ENCODE data around the gene PRICKLE2.

PRICKLE2 gene

GRCh38 chr3:64053117-64053516 lies 172.1 kb downstream of the PRICKLE2 start:
- no peak for TF ChIP-seq FOXP2 (optimal IDR thresholded peaks at IDR 0.05; ENCODE audit: borderline replicate concordance, extremely low read depth, extremely low read length, insufficient read depth)
- TF ChIP-seq SIN3A (IDR thresholded peaks at IDR 0.05; ENCODE audit: borderline replicate concordance, insufficient read depth, low read length), result no peak
- no peak for TF ChIP-seq REST (IDR thresholded peaks at IDR 0.05; ENCODE audit: insufficient read depth in 1 of 2, low read depth in 2 of 2, low read length in 2 of 2)

- no peak for TF ChIP-seq TAF1 (IDR thresholded peaks at IDR 0.05; ENCODE audit: borderline replicate concordance, insufficient read depth, low read length)
Measured at GRCh38 chr3:64049832-64050231, 175.4 kb downstream of the PRICKLE2 start.

- TF ChIP-seq FOXP2 (optimal IDR thresholded peaks at IDR 0.05; ENCODE audit: borderline replicate concordance, extremely low read depth, extremely low read length, insufficient read depth) (no peak), POLR2AphosphoS5 (IDR thresholded peaks at IDR 0.05; ENCODE audit: low read depth, low read length) (no peak), SIN3A (IDR thresholded peaks at IDR 0.05; ENCODE audit: borderline replicate concordance, insufficient read depth, low read length) (no peak), TAF1 (IDR thresholded peaks at IDR 0.05; ENCODE audit: borderline replicate concordance, insufficient read depth, low read length) (no peak), REST (IDR thresholded peaks at IDR 0.05; ENCODE audit: insufficient read depth in 1 of 2, low read depth in 2 of 2, low read length in 2 of 2) (no peak)
Measured at GRCh38 chr3:64049136-64049535, 176.1 kb downstream of the PRICKLE2 start.

- TF ChIP-seq SIN3A (IDR thresholded peaks at IDR 0.05; ENCODE audit: borderline replicate concordance, insufficient read depth, low read length) (no peak), REST (IDR thresholded peaks at IDR 0.05; ENCODE audit: insufficient read depth in 1 of 2, low read depth in 2 of 2, low read length in 2 of 2) (no peak), FOXP2 (optimal IDR thresholded peaks at IDR 0.05; ENCODE audit: borderline replicate concordance, extremely low read depth, extremely low read length, insufficient read depth) (no peak), POLR2AphosphoS5 (IDR thresholded peaks at IDR 0.05; ENCODE audit: low read depth, low read length) (no peak), TAF1 (IDR thresholded peaks at IDR 0.05; ENCODE audit: borderline replicate concordance, insufficient read depth, low read length) (no peak)
Measured at GRCh38 chr3:64048631-64049061, 176.6 kb downstream of the PRICKLE2 start.

GRCh38 chr3:64047787-64048186 lies 177.5 kb downstream of the PRICKLE2 start:
- TF ChIP-seq TAF1 (IDR thresholded peaks at IDR 0.05; ENCODE audit: borderline replicate concordance, insufficient read depth, low read length), result no peak
- no peak for TF ChIP-seq POLR2AphosphoS5 (IDR thresholded peaks at IDR 0.05; ENCODE audit: low read depth, low read length)
- no peak for TF ChIP-seq SIN3A (IDR thresholded peaks at IDR 0.05; ENCODE audit: borderline replicate concordance, insufficient read depth, low read length)
- no peak for TF ChIP-seq REST (IDR thresholded peaks at IDR 0.05; ENCODE audit: insufficient read depth in 1 of 2, low read depth in 2 of 2, low read length in 2 of 2)
- TF ChIP-seq FOXP2 (optimal IDR thresholded peaks at IDR 0.05; ENCODE audit: borderline replicate concordance, extremely low read depth, extremely low read length, insufficient read depth), result no peak

Measured in PFSK-1 (cell line).